NK-92 treated with Interleukin-12 subunit alpha and Interleukin-12 subunit beta, amount 100 ng/mL, for 24 hours (cell line): Measurements from ENCODE around the gene TENM4.

Experiments
- DNase-seq: peaks from one replicate; lab custom pipeline; 2025; lab: John Stamatoyannopoulos, UW

Gene TENM4

DNA sequence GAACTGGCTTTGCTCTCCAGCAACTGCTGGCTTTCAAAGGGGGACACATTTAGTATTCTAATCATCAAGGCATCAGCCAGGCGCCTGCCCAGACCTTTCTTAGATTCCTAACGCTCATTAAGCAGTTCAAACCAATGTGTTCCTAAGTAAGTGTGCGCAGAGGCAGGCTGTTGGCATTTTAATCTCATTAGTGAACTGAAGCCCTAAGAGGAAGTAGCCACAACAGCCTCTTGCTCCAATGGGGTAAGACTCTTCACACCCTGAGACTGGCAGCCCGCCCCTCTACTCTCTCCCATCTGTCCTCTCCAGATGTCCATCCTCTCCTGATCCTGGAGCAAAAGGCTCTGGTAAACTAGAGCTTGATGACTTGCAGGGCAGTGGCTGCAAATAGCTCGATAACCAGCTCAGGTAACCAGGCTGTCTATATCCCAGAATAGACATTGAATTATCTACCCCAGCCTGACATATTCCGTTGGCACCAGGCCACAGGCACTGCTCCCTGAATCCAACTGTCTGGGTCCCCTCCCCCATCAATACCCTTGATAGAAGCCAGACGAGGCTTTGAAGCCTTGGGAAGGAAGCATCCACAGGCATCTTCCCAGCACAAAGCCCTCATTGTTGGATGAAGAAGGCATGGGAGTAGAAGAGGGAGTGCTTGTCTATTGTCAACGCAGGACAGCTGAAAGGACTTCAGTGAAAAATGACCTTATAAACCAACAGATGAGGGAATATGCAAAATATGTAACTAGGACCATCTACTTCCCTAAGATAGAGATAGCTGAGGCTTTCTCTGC, 321.1 kb downstream of the TENM4 start:
- DNase-seq, result no peak

DNA sequence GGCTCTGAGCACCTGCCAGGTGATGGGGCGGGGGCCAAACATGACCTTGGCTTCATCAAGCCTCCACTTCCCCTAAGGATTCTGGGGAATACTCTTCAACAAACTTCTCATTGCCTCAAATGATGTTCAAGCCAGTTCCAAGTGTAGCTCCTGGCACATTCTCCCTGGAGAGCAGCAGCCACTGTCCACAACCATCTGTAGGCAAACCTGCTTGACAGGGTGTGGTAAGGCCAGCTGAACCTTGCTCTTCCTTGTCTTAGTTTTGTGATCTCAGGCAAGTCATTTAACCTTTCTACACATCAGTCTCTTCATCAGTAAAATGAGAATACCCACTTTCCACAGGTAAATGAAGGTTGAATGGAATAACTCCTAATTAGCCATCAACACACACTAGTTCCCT, 323.3 kb downstream of the TENM4 start:
- no peak for DNase-seq

DNA sequence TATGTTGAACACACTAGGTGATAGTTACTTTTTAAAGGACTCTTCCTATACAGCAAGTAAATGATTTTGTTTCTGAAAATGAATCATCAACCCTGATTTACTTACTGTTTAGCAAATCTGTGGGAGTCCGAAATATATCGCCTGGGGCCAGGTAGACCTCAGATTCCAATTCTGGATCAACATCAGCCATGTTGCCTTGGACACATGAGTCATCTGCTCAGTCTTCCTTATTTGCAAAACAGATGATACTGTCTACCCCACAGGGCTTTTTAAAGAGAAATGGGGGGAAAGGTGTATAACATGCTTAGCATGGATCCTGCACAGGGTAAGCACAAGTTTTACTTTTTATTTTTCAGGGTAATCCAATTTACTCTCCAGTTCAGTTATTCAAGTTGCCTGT, 324.2 kb downstream of the TENM4 start:
- no peak for DNase-seq

- no peak for DNase-seq
Observed at GRCh38 chr11:79113054-79113690, 327.7 kb downstream of the TENM4 start.

DNA sequence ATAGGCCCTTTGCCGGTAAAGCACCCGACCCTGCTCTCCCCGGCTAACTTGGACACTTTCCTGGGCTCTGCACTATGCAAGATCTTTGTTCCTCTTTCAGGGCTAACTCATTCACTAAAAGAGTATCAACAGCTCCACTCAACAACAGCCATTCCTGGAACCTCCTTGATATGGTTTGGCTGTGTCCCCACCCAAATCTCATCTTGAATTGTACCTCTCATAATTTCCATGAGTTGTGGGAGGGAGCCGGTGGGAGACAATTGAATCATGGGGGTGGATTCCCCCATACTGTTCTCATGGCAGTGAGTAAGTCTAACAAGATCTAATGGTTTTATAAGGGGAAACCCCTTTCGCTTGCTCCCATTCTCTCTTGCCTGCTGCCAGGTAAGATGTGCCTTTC, 330.0 kb downstream of the TENM4 start:
- no peak for DNase-seq

DNA sequence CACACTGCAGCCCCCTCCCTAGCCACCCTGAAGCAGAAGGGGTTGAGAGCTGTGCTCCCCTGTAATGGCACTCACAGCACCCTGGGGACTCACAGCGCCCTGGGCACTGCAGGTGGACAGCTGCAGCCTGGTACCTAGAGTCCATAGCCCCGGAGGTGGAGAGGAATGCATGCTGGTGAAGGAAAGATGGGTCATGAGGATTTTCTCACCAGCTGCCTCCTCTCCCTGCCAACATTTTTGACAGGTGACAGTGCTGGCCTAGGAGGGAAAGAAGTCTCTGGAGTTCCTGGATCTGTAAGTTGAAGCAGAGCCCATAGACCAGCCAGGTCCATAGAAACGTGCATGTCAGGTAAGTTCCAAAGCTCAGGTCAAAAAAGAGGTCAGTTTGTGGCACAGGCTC, 330.5 kb downstream of the TENM4 start:
- DNase-seq, result no peak

GRCh38 chr11:79108851-79109250, 332.0 kb downstream of the TENM4 start:
- no peak for DNase-seq

DNA sequence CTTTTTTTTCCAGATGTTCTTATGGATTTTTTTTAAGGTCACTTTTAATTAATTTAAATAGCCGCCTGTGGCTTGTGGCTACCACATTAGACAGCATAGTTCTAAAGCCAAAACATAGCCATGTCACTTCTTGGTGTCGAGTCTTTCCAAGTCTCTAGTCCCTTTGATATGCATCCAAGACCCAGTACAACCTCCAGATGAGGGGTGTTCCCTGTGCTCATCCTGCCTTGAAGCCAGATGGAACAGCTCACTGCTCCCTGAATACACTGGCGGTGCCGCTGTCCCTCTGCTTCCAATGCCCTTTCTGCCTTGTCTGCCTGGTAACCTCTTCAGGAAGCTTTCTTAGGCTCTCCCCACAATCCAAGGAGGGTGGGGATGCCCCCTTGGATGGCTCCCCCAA, 338.0 kb downstream of the TENM4 start:
- DNase-seq, result no peak

DNA sequence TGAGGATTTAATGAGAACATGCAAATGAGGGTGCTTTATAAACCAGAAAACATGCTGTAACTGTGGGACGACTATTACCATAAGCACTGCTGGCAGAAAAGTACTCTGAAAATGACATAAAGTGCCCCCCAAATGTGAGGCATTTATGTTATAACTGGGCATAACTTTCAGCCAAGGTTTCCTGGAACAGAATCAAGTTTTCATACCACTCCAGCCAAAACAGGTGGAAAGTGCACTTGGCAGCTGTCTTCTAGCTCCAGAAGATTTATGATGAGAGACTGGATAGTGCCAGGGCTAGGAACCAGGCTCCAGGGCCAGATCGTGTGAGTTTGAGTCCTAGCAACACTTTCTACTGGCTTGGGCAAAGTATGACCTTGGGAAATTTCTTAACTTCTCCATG, 339.2 kb downstream of the TENM4 start:
- DNase-seq, result no peak

DNA sequence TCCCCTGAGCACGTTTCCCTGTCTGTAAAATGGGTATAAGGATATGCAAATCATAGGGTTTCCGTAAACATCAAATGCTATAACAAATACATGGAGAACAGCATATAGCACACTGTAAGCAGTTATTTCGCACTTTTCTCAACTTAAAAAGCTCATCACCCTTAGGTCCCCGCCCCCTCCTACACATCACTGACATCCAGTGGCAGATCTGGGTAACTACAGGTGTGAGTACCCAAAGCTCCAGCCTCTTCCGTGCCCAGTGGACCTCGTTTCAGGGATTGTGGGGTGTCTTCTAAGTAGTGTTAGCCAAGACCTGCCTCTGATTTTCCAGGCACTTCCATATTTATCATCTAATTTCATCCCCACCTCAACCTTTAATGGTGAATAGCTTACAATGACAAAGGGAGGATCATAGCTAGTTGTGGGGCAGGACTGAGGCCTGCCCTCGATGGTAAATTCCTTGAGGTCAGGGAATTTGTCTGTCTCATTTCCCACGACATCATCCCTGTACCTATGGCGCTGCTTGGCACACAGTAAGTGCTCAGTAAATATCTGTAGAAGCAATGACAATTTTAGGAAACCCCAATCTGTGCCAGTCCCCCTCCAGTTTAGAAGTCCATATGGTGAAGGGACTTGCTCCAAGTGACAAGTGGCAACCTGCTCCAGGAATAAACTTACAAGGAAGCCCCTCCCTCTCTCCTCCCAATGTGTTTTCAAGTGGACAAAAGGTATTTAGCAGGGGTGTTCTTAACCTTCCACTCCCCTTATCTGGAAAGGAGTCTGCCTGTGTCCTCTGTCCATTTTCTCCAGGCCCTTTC, 340.5 kb downstream of the TENM4 start:
- DNase-seq, result no peak

- DNase-seq, result no peak
Observed at GRCh38 chr11:79098146-79098545, 342.7 kb downstream of the TENM4 start.

- DNase-seq, result no peak
Observed at GRCh38 chr11:79097246-79097875, 343.5 kb downstream of the TENM4 start.

DNA sequence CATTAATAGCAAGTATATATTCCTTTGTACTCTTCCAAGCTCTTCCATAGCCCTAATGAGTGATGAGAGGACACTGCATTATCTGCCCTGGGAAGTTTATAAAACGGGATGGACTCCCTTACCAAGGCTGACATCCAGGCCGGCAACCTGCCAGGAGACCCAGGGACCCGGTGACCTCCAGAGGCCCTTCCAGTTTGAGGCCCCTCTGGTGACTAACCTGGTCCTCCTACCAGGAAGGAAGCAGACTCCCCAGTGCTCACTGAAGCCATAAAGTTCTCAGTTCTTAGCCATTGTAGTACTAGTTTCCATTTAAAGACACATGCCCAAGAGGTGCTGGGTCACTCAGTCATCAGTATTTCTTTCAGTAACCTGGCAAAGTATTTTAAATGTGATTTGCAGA, 345.4 kb downstream of the TENM4 start:
- no peak for DNase-seq

DNA sequence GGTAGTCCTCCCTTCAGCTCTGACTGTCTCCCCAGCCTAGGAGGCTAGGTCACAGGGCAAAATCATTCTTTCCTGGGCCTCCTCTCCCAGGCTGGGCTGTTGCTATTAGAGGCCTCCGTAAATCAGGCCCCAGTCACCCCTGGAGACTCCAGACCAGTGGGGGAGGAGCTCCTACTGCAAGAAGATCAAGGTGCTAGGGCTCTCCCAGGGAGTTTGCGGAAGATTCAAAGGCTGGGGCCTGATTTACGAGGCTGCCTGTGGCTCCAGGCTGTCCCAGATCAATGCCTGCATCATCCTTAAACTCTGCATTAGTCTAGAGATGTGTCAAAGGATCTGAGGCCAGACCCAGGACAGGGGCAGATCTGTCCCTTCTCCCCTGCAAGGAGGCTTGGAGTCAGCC, 346.2 kb downstream of the TENM4 start:
- DNase-seq, result no peak

DNA sequence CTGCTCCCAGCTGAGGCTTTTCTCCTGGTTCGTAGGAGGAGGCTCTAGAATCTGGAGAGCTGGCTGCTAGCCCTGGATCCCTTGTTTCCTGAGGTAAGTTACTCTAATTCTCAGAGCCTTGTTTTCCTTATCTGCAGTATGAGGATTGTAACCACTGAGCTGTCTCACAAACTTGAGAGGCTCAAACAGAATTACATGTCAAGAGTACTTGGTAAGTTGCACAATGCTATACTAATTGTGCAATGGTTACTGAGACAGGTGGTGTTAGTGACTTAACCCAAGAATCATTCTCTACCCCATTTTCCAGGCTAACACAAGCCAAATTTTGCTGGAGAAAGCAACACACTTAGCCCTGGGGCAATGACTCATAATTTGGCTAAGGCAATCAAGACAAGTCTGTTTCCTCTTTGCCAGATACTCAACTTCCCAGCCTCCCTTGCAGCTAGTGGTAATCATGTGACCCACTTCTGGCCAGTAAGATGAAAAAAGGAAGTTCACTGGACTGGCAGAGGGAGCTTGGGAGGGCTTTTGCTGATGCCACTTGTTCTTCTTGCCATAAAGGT, 348.0 kb downstream of the TENM4 start:
- no peak for DNase-seq

- DNase-seq, result no peak
Observed at GRCh38 chr11:79090191-79090705, 350.6 kb downstream of the TENM4 start.

DNA sequence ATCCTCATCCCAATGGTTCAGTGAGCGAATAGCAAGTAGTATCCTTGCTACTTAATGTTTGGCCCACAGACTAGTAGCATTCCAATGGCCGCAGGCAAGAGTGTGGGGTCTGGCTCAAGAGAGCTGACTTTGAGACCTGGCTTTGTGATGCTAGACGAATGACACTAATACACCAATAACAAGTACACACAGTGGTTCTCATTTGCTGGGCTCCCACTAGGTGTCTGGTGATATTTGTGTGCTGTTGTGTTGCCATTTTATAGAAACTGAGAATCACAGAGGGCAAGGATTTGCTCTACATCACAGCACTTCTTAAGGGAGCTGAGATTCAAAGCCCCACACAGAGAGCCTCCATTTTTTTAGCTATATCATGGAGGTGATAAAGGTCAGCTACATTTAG, 351.2 kb downstream of the TENM4 start:
- DNase-seq, result no peak

DNA sequence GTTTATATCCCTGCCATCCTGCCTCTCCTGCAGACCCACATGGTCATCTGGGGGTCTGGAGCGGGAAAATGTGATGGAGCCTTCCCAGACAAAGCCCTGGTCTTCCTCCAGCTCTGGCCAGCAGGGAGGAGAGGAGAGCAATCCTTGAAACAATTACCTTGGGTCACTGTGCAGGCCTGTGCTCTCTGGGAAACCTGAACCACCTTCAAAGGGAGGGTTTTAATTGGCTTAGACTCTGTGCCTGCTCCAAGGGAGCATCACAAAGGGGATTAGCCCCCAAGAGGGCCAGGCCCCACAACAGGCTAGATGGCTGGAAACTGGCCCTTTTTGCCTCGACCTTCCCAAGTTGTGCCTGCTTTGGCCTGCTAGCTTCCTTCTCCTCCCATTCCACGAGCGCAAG, 351.9 kb downstream of the TENM4 start:
- DNase-seq, result no peak

DNA sequence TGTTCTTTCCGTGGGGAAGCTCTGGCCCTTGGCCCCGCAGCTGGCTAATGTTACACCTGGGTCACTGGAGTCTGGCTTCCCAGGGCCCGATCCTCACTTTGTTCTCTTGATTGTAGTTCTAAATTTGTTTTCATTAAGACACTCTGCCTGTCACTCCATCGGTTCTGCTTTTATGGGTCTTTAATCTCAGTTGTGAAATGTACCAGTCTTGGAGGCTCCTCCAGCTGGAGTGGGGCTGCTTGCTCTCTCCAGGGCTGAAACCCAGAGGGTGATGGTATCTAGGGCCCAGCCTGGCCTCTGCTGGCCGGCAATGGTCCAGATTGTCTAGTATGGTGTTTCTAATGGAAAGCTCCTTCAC, 352.9 kb downstream of the TENM4 start:
- DNase-seq, result no peak

DNA sequence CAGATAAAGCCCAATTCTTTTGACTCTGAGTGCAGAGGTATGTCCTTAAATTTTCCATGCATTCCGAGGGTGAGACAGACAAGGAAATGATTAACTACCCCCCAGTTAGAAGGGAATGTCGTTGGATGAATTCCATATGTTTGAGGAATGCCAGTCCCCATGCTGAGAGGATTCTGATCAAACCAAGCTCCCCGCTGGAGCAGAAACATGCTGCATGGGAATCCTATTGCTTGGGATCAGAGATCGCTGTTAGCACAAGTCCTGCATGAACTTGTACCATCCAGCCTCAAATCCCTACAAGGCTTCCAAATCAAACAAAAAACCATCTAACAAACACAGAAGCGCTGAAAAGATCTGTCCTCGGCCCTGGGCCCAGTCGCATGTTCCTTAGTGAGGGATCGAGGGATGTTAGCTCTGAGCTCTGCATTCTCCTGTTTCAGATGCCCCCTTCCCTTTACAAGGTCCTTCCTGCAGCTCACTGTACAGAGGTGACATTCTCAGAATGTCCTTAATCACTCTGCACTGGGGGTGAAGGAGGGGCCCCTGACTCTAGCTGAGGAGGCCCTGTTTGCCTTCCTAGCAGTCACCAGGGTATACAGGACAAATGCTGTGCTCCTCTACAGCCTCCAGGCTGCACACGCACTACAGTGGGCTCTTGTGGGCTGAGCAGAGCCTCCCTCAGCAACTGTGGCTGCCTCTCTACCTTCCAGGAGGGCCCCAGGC, 353.4 kb downstream of the TENM4 start:
- DNase-seq, result no peak

DNA sequence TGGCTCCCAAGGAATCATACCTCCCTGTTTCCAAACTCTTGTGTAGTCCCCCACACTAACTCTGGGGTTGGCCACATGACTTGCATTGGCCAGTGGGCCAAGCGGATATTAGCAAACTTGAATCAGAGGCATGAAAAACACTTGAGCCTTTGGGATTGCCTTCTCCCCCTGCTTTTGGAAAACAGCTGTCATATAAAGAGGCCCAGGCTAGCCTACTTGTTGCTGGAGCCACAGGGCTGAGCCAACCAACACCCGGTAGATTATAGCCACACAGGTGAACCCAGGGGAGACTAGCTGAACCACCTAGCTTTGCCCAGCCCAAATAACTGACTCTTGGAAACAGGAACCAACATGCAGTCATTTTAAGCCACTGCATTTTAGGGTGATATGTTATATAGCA, 354.8 kb downstream of the TENM4 start:
- DNase-seq, result no peak
